ENCODE results near the gene PHF19. TPM values are rescaled to one million over a fixed set of nuclear protein-coding genes. Genes with fewer than 3 reads are reported as not detected.

Gene PHF19
- 87.0 TPM for polyA plus RNA-seq (2013, experiment 1 of 2; ENCODE audit: insufficient read length)
- 27.7 TPM for polyA plus RNA-seq (2013, experiment 2 of 2; ENCODE audit: insufficient read length)

- DNase-seq: peak; percentile 52
Observed at GRCh38 chr9:120876842-120877240, at the start of gene PHF19. Gene PHF19 (minus strand): TSS chr9:120877188. CDS start chr9:120874741, 2,447 bp downstream.

GRCh38 chr9:120926397-120926928 lies 49.5 kb upstream of the PHF19 start, which contains the start of gene TRAF1:
Gene TRAF1 (minus strand): TSS chr9:120926796. CDS start chr9:120926075, 721 bp downstream.
- no peak for DNase-seq

DNA sequence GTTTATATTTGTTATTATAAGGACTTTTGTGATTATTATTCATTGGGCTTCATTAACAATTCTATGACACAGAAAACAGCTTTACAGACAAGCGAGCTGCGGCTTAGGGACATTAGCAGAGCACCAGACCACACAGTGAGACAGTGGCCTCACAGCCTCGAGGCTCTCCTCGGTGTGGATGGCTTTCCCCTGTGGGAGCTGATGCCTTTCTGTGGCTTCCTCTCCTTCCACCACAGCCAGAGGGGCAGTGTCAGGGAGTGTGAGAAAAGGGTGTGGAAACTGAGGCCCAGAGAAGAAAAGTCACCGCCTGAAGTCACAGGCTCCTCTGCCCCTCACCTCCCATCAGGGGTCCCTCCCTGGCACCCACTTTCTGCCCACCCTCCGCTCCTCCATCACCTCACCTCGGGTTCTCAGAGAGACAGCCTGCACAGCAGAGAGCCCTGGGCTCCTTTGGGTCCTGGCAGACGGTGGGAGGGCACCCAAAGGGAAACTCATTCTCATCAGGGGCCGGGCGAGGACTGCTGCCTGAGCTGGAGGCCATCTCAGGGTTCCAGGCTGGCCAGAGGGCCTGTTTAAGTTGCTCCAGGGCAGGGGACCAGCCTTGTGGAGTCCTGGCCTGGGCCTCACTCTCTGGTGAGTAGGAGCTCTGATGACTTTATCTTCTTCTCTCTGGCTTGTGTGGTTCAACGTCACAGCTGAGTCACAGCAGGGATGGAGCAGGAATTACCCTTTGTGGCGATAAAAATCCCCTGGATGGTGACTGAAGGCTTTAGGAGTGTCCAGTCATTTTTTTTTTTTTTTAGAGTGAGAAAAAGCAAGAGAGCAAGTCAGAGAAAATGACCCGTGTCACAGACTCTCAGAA lies 48.8 kb upstream of the PHF19 start:
- peak; percentile 93 for DNase-seq

DNA sequence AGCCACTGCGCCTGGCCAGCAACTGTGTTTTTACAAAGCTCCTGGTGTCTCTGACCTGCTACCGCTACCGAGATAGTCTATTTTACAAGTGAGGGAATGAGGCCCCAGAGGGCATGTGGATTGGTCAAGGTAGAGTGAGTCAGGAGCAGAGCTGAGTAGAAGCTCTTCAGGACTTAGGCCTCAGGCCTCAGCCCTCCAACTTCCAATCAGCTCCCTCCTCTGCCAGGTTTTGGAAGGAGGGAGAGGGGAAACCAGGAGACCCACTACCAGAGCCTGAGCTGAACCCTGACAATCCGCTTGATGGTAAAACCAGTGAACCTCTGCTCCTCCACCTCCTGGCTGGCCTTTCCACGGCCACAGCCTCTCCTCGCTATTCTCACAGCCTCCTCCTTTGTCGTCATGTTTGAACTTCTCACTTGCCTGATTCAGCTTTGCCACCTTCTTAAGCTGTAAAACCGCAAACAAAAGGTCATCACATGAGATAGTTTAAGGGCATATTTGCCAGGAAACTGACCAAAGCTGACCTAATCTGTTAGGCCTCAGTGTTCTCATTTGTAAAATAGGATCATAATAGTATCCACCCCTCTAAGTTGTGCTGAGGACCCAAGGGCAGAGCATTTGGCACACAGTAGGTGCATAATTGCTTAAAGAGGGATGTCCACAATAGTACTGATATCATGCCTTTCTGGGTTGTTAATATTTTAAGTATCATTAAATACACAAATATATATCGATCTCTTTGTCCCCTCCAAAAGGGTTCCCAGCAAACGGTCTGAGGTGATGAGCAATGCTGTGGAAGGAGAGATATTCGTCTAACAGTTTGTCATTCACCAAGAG lies 47.9 kb upstream of the PHF19 start:
- no peak for DNase-seq

GRCh38 chr9:120923620-120924328 lies 46.8 kb upstream of the PHF19 start:
- no peak for DNase-seq

GRCh38 chr9:120922404-120923195 lies 45.6 kb upstream of the PHF19 start:
- DNase-seq: no peak

- no peak for DNase-seq
Observed at GRCh38 chr9:120921661-120922181, 44.7 kb upstream of the PHF19 start.

DNA sequence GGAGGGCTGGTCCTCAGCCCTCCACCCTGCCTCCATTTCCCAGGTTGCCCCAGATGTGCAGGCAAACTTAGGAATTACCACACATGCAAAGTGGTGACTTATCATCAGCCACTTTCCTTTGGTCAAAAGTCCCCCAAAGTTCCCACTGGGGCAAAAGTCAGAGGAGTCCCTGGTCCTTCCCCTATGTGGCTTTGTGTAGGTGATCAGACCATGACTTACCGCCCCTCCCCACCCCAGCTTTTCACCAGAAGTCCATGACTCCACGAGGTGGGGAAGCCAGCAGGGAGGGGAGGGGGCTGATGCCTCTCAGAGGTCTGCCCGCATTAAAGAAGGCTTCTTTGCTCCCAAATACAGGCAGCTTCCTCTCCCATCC lies 43.8 kb upstream of the PHF19 start:
- no peak for DNase-seq

DNA sequence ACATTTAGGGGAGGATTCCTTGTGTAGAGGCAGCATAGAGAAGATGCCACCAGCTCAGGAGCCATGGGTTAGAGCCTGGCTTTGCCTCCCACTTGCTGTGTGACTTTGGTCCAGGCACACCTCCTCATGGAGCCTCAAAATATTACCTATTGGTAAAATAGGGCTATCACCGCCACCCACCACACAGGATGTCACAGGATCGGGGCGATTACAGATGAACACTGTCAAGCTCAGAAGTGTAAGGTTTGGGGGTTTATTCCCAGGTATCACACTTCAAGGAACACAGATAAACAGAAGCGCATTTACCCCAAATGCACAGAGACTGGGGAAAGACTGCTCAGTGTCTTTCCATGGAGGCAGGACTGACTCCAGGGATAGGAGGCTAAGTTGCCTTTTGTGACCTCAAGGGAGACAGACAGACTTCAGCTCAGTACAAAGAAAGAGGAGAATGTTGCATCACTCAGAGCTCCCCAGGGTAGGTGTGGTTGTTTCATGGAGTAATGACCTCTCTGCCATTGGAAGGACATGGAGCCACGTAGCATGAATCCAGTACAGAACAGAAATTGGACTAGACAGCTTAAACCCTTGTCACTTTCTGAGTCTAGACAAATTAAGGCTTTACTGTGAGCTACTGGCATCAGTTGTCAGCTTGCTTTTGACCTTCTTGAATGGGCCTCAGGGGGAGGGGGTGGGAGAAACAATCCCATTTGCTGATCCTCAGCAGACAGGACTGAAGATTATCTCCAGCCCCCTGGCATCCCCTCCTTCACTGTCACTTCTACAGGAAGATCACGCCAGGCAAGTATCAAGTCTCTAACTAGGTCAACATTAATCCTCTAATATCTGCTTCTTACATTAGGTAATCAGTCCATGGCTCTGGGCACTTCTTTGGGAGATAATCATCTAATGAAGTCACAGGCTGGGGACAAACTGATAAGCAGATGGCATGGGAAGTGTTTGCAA lies 43.1 kb upstream of the PHF19 start:
- no peak for DNase-seq

DNA sequence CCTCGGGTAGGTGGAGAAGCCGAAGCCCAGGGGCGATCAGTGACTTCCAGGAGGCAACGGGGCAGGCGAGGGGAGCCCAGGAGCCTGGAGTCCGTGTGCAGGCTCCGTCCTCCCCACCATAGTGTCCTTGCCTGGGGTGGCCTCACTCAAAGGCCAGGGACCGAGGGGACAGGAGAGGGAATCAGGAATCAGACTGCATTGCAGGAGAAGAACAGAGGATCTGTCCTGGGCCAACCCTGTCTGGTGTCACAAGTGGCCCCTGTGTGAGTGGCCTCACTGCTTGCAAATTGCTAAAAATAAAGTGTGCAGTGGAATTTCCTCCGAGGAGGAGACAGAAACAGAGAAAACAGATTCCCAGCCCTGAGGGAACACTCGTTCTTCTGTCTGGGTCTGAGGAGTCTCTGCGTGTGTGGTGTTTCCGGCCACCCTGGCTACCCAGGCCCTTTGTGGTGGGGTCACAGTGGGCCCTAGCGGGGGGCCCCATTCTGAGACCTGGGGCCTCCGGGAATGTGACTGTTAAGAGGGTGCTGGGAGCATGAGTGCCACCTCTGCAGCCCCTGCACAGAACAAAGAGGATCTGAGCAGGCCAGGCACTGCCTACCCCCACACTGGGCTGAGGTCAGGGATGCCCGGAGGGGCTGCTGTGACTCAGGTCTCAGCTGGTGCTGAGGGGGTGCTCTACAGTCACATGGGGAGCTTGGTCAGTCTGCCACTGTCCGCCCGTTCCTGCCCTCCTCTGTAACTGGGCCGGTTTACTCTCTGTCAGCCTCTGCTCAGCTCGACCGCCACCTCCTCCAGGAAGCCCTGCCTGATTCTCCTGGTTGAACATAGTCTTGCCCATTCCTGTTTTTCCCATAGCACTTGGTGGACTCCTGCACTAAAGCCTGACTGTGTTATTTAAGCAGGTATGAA lies 42.2 kb upstream of the PHF19 start:
- DNase-seq: peak; percentile 47

GRCh38 chr9:120917929-120918762 lies 41.2 kb upstream of the PHF19 start:
- DNase-seq: no peak

DNA sequence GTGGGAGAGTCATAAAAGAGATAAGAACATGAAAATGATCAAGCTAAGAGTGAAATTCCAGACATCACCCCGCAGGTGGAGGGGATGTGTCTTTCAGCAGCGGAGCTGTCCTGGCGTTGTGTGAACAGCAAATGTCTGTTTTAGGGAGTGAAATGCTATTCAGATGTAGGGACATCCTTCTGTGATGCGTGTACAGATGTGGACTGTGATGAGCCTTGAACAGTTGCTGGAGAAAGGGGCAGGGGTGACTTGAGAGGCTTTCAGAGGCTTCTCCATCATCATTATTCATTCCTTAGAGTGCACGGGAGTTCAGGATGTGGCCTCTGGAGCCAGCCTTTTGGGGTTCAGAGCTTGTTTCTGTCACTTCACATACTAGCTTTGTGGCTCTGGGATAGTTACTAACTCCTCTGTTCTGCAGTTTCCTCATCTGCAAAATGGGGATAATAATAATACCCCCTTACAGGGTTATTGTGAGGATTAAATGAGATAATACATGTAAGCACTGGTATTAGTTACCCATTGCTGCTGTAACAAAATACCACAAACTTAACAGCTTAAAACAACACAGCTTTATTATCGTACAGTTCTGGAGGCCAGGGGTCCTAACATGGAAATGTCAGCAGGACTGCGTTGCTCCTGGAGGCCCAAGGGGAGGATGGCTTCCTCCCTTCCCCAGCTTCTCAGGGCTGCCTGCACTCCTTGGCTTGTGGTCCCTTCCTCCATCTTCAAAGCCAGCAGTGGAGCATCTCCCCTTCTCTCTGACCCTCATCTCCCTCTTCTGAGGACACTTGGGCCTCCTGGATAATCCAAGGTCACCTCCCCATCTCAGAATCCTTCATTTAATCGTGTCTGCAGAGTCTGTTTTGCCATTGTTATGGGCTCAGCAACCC lies 40.2 kb upstream of the PHF19 start:
- no peak for DNase-seq

- peak; percentile 57 for DNase-seq
Observed at GRCh38 chr9:120916588-120916987, 39.6 kb upstream of the PHF19 start.

DNA sequence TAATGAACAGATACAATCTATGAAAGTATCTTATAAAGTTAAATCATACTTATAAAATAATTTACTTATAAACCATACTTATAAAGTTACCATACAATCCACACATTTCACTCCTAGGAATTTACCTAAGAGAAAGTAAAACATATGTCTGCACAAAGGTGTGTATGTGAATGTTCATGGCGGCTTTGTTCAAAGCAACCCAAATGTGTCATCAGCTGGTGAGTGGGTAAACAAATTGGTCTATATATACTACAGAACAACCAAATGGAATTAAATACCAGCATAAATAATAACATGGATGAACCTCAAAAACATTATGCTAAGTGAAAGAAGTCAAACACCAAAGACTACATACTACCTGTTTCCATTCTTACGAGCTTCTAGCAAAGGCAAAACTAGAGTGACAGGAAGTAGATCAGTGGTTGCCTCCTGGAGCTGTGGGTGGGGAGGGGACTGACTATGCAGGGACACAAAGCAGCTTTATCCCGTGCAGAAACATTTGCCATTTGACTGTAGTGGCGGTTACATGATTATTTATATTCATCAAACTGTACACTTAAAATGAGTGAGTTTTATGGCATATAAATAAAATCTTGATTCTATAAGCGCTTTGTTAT lies 39.0 kb upstream of the PHF19 start:
- DNase-seq: no peak

GRCh38 chr9:120914953-120915352 lies 38.0 kb upstream of the PHF19 start:
- peak; percentile 36 for DNase-seq

DNA sequence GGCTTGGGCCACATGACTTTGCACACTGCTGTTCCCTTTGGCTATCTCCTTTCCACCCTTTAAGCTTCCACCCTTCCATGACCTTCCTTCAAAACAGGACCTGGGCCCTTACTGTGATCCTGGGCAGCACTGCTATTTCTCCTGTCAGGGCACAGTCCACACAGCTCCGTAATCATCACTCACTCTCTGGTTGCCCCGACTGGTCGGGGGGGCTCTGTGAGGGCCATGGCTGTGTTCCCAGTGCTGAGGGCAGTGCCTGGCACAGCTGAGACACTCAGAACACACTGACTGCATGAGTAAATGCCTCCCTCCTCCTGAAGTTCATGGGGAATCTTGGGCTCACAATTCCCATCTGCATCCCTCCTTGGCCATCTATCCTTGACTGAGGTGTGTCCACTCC lies 37.4 kb upstream of the PHF19 start:
- DNase-seq: no peak

All from fibroblast of skin of back (primary cell).